Measurements from ENCODE around the gene BABAM2.
A peak's percentile ranks its signal among the peaks of the same experiment; 100 is the strongest.

The BABAM2 gene

DNA sequence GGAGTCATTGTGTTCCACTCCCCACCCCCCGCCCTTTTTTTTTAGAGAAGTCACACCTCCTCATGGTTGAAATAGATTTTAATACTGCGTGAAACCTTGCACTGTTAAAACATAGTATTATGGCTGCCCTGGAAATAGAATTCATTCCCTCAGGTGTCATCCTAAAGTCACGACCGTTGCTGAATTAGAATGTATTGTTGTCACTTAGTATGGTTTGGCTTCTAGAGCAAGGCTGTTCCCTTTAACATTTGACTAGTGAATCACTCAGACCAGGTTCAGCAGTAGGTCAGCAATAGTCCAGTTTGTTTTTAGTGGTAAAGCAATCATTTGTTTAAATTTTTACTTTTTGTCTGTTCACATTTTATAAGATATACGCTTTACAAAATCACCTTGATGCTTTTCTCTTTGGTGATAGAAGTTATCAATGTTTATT is 1.2 kb downstream of the BABAM2 start:
- H3K36me3 ChIP-seq (replicated peaks; ENCODE audit: insufficient read depth, low read length), result no peaks in the 10 kb centered on the region
- TF ChIP-seq EZH2 (optimal IDR thresholded peaks at IDR 0.05; ENCODE audit: low read depth, low read length) (no peak), EZH2phosphoT487 (IDR thresholded peaks at IDR 0.05; ENCODE audit: low read length) (no peak)
- TF ChIP-seq, protein P1, sequence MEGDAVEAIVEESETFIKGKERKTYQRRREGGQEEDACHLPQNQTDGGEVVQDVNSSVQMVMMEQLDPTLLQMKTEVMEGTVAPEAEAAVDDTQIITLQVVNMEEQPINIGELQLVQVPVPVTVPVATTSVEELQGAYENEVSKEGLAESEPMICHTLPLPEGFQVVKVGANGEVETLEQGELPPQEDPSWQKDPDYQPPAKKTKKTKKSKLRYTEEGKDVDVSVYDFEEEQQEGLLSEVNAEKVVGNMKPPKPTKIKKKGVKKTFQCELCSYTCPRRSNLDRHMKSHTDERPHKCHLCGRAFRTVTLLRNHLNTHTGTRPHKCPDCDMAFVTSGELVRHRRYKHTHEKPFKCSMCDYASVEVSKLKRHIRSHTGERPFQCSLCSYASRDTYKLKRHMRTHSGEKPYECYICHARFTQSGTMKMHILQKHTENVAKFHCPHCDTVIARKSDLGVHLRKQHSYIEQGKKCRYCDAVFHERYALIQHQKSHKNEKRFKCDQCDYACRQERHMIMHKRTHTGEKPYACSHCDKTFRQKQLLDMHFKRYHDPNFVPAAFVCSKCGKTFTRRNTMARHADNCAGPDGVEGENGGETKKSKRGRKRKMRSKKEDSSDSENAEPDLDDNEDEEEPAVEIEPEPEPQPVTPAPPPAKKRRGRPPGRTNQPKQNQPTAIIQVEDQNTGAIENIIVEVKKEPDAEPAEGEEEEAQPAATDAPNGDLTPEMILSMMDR (IDR thresholded peaks at IDR 0.05; ENCODE audit: low read length), result no peak
- H4K20me1 ChIP-seq (ENCODE audit: insufficient read depth, low read length), result no peaks in the 10 kb centered on the region
- no peaks in the 10 kb centered on the region for H3K27me3 ChIP-seq (replicated peaks; ENCODE audit: insufficient read depth, low read length)
- 0 out of 2 replicates have a peak, but pooled peaks cover 5% of the 10 kb centered on the region for H3K4me1 ChIP-seq (ENCODE audit: low read length)
- DNase-seq, result no peak
- H2AFZ ChIP-seq (ENCODE audit: low read length), result peak overlapping the region; percentile 99; the same call in 1 of the 2 replicates
- H3K79me2 ChIP-seq (ENCODE audit: low read length), result no peaks in the 10 kb centered on the region
- H3K9ac ChIP-seq (ENCODE audit: low read length), result no peak overlapping the region
- H3K27ac ChIP-seq (ENCODE audit: low read length), result peak overlapping the region; percentile 99; the same call in 1 of the 2 replicates
- peak overlapping the region; percentile 93; the same call in 1 of the 2 replicates for H3K4me3 ChIP-seq (ENCODE audit: low read length)
- no peaks in the 10 kb centered on the region for H3K9me3 ChIP-seq (replicated peaks; ENCODE audit: insufficient read depth, low read length)
- H3K9me2 ChIP-seq (replicated peaks; ENCODE audit: insufficient read depth, low read length), result no peaks in the 10 kb centered on the region
- H3K4me2 ChIP-seq (ENCODE audit: low read depth, low read length), result peak overlapping the region; percentile 95
- peaks cover 6% of the 10 kb centered on the region for H3F3A ChIP-seq (ENCODE audit: insufficient read depth, low read length)

DNA sequence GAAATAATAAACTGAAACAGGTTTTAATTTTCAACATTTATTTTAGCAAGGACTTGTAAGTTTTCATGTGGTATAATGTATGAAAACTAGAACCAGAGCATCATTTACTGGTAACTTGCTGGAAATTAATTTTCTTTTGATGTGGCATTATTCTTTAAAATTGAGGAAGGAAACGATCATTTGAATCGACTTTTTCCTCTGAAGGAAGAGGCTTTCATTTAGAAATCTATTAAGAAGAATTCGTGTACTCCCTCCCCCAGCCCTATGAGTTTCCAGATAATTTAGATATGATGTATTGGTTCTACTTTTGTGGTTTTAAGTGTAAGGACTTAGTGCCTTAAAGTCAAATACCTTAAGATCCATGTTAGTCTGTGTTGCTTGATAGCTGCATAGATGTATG is 2.5 kb downstream of the BABAM2 start:
- no peaks in the 10 kb centered on the region for H3K36me3 ChIP-seq (replicated peaks; ENCODE audit: insufficient read depth, low read length)
- H3K4me1 ChIP-seq (ENCODE audit: low read length), result 0 out of 2 replicates have a peak, but pooled peaks cover 5% of the 10 kb centered on the region
- H3F3A ChIP-seq (ENCODE audit: insufficient read depth, low read length), result peaks cover 6% of the 10 kb centered on the region
- no peak overlapping the region for H2AFZ ChIP-seq (ENCODE audit: low read length)
- no peak overlapping the region for H3K9ac ChIP-seq (ENCODE audit: low read length)
- DNase-seq, result no peak
- H4K20me1 ChIP-seq (ENCODE audit: insufficient read depth, low read length), result no peaks in the 10 kb centered on the region
- H3K9me3 ChIP-seq (replicated peaks; ENCODE audit: insufficient read depth, low read length), result no peaks in the 10 kb centered on the region
- no peaks in the 10 kb centered on the region for H3K27me3 ChIP-seq (replicated peaks; ENCODE audit: insufficient read depth, low read length)
- H3K79me2 ChIP-seq (ENCODE audit: low read length), result no peaks in the 10 kb centered on the region
- no peak overlapping the region for H3K4me3 ChIP-seq (ENCODE audit: low read length)
- H3K27ac ChIP-seq (ENCODE audit: low read length), result no peak overlapping the region
- H3K4me2 ChIP-seq (ENCODE audit: low read depth, low read length), result no peak overlapping the region
- TF ChIP-seq EZH2 (optimal IDR thresholded peaks at IDR 0.05; ENCODE audit: low read depth, low read length) (no peak), EZH2phosphoT487 (IDR thresholded peaks at IDR 0.05; ENCODE audit: low read length) (no peak)
- TF ChIP-seq, protein P1 (IDR thresholded peaks at IDR 0.05; ENCODE audit: low read length), result no peak
- H3K9me2 ChIP-seq (replicated peaks; ENCODE audit: insufficient read depth, low read length), result no peaks in the 10 kb centered on the region

DNA sequence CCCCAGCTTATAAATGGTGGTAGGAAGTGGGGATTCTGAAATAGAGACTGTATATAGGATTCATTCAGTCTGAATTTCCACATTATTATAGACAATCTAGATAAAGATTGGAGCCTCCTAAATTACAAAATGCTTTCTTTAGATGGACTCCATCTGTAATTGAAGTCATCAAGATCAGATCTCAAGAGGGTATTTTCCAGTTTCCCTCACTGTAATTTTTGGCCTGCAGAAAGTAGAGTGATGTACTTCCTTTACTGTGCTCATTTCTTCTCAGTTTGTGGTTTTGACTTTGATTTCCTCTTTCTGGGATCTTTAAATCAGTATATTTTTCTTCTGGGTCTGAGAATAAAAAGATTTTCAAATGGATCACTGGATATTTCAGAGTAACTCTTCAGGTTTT is 7.2 kb downstream of the BABAM2 start:
- Histone ChIP-seq H3K4me1 (ENCODE audit: low read length) (no peaks in the 10 kb centered on the region), H3K27ac (ENCODE audit: low read length) (no peak overlapping the region), H4K20me1 (ENCODE audit: insufficient read depth, low read length) (no peaks in the 10 kb centered on the region), H2AFZ (ENCODE audit: low read length) (no peak overlapping the region), H3K79me2 (ENCODE audit: low read length) (no peaks in the 10 kb centered on the region), H3K9ac (ENCODE audit: low read length) (no peak overlapping the region), H3K4me3 (ENCODE audit: low read length) (no peak overlapping the region), H3K27me3 (replicated peaks; ENCODE audit: insufficient read depth, low read length) (no peaks in the 10 kb centered on the region), H3K9me2 (replicated peaks; ENCODE audit: insufficient read depth, low read length) (no peaks in the 10 kb centered on the region), H3F3A (ENCODE audit: insufficient read depth, low read length) (no peaks in the 10 kb centered on the region), H3K36me3 (replicated peaks; ENCODE audit: insufficient read depth, low read length) (no peaks in the 10 kb centered on the region), H3K9me3 (replicated peaks; ENCODE audit: insufficient read depth, low read length) (no peaks in the 10 kb centered on the region), H3K4me2 (ENCODE audit: low read depth, low read length) (no peak overlapping the region)
- TF ChIP-seq, protein P1 (IDR thresholded peaks at IDR 0.05; ENCODE audit: low read length), result no peak
- no peak for TF ChIP-seq EZH2 (optimal IDR thresholded peaks at IDR 0.05; ENCODE audit: low read depth, low read length)
- no peak for TF ChIP-seq EZH2phosphoT487 (IDR thresholded peaks at IDR 0.05; ENCODE audit: low read length)
- no peak for DNase-seq
